ENCODE data around the gene LYRM9.

DNA sequence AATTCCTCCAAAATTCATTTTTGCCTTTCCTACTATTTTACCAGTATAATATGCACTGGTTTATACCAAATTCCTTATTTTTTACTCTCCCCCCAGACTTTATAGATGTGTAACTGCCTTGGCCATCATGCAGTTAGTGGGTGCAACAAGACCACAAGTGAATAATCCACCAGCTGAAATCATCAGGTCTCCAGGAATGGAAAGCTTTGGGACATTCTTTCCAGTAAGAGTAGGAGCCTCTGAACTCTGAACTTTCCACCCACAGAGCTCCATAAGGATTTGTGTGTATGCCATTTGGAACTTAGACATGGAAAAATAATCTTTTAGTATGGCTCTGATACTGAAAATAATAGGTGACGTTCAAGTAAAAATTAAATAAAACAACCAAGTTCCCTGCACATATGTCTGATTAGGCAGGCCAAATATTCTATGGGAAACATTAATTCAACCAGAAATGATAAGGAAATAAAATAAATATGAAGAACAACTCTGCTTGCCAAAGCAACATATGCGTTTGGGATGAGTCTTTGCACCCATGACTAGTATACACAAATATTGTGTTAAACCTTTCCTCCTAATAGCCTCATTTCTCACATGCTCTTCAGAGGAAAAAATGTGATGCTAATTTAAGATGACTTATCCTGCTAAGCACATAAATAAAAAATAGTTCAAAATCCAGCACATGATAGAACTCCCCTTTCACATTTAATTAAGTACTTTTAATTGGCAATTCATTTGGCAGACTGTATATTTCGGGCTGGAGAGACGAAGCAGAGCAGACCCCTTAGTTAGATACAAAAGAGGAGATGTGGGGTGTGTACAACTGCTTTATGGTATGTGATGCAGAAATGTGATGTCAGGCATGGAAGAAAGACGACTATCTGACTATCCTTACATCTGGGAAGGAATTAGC is 11.6 kb upstream of the LYRM9 start:
- TF ChIP-seq EP300 (IDR thresholded peaks at IDR 0.05): no peak
- TF ChIP-seq, protein P1, sequence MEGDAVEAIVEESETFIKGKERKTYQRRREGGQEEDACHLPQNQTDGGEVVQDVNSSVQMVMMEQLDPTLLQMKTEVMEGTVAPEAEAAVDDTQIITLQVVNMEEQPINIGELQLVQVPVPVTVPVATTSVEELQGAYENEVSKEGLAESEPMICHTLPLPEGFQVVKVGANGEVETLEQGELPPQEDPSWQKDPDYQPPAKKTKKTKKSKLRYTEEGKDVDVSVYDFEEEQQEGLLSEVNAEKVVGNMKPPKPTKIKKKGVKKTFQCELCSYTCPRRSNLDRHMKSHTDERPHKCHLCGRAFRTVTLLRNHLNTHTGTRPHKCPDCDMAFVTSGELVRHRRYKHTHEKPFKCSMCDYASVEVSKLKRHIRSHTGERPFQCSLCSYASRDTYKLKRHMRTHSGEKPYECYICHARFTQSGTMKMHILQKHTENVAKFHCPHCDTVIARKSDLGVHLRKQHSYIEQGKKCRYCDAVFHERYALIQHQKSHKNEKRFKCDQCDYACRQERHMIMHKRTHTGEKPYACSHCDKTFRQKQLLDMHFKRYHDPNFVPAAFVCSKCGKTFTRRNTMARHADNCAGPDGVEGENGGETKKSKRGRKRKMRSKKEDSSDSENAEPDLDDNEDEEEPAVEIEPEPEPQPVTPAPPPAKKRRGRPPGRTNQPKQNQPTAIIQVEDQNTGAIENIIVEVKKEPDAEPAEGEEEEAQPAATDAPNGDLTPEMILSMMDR (IDR thresholded peaks at IDR 0.05): no peak
- TF ChIP-seq POLR2A (IDR thresholded peaks at IDR 0.05): no peak
